Activated CD8-positive, alpha-beta memory T cell treated with anti-CD3 and anti-CD28 coated beads for 4 hours (primary cell): Measurements from ENCODE around the gene COX8C.
"Not testable (repeated sequence)": the region's sequence is repeated elsewhere in the genome, so short reads cannot be mapped to it uniquely, and the experiment has no call there.

Source experiments
- DNase-seq, 2 donors: peaks; one replicate each; pipeline ENCODE4 v3.0.0-alpha.2; 2020; ENCODE audit warnings: low read depth in 2 of 2

Gene COX8C

DNA sequence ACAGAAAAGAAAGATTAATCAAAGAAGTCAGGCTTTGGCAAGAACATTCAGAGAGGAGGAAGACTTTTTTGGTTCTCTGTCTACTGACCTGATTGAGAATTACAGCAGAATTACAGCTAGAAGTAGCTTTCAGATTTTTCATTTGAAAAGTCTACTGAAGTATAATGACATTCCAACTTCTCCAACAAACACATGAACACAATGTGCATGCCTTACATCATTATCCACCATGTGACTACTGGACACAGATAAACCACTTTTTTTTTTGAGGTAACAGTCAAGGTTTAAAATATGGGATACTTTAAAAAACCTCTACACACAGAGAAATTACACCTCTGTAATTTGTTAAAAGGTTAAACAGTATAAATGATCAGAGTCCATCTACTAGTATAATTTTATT is 26.5 kb upstream of the COX8C start:
- DNase-seq, result no peak

- no peak for DNase-seq
Measured at GRCh38 chr14:93322929-93323599, 23.9 kb upstream of the COX8C start.

DNA sequence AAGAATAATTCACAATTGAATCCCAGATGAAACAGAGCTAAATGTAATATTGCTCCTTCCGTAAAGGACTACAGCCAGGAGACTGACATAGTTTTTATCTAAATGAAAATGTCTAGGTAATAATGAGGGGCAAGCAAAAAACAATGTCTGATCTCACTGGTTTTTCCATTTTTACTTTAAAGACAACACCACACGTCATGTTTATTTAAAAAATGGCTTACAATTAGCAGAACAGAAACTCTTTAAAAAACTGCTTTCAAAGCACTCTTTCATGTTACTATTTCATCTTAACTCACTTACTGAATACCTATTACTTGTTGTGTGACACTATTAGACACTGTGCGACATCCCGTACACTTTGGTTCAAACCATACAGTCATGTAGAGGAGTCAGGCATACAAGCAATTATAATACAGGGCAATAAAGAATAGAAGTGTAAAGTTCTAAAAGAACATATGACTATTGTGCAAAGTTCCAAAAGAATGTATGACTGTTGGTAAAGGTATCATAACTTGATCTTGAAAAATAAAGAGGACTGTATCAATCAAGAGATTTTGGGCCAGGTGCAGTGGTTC is 23.3 kb upstream of the COX8C start:
- no peak for DNase-seq

GRCh38 chr14:93326196-93326595 is 20.8 kb upstream of the COX8C start:
- no peak for DNase-seq

GRCh38 chr14:93328546-93328945 is 18.4 kb upstream of the COX8C start:
- no peak for DNase-seq

GRCh38 chr14:93329965-93330608 is 16.9 kb upstream of the COX8C start:
- DNase-seq, result no peak

GRCh38 chr14:93330609-93331000 is 16.4 kb upstream of the COX8C start:
- DNase-seq, result no peak

DNA sequence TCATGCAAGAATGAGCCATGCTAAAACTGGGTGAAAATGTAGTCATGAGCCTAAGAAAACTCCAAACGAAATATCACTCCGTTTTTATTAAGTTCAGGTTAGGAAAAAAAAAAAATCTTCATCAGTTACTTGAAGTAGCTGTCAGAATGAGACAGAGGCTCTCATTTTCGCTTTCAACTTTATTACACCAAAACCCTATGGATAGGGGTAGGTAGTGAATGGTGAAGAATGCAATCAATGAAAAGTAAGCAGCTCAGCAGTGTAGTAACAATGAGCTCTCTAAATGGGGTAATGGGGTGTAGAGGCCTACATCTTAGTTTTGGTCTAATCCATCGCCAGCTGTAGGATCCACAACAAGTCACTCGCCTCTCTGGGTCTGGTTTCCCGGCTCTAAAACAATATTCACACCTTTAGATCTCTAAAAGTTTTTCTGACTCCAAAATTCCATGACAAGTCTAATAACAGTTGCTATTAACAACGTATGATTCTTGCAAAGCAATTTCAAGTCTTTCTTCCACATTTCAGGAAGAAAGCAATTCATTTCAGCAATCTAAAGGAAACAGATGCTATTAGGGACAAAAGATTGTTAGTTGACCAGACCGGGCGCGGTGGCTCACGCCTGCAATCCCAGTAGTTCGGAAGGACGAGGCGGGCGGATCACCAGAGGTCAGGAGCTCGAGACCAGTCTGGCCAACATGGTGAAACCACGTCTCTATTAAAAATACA is 15.8 kb upstream of the COX8C start:
- no peak for DNase-seq

GRCh38 chr14:93331728-93332396 is 15.1 kb upstream of the COX8C start:
- DNase-seq, result no peak

DNA sequence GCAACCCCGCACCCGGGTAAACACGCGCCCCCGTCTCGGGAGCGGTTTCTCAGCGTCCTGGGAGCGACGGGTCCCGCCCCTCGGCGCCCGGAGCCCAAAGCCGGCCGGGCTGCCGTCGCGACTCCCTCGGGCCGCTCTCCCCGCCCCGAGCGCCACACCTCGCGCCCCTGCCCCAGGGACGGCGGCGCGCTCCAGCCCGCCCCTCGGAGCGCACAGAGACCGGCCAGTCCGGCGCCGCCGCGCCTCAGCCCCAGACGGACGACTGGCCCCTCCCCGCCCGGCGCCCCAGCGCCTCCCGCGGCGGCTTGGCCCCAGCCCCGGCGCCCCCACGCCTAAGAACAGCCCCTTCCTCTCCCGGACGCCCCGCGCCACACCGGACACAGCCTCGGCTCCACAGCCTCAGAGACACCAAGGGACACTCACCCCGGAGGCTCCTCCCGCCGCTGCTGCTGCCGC is 14.6 kb upstream of the COX8C start:
- DNase-seq, result peak in 1 of 2 donors; percentile 2

- DNase-seq, result peak; percentile 86 to 88
Measured at GRCh38 chr14:93332853-93333630, 13.9 kb upstream of the COX8C start, which contains the start of gene BTBD7. Gene BTBD7 (minus strand): TSS chr14:93333036. CDS start chr14:93296051, 36,985 bp downstream.

DNA sequence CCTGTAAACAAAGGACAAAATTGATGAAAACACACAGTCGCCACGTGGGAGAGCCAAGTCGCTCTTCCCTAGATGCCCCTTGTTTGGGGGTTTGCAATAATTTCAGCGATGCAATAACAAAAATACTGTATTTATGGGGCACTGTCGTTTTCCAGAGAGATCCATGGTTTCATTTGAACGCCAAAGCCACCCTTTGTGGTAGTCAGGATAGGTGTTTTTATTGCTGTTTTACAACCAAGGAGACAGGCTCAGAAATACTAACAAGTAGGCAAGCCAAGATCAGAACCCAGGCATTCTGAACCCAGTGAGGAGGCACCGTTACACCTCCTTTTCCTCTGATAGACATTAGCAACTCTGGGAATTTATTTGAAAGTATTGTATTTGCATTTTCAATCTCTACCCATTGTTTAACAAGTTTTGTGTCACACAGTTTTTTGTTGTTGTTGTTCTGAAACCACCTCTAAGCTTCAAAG is 13.3 kb upstream of the COX8C start:
- DNase-seq, result no peak

DNA sequence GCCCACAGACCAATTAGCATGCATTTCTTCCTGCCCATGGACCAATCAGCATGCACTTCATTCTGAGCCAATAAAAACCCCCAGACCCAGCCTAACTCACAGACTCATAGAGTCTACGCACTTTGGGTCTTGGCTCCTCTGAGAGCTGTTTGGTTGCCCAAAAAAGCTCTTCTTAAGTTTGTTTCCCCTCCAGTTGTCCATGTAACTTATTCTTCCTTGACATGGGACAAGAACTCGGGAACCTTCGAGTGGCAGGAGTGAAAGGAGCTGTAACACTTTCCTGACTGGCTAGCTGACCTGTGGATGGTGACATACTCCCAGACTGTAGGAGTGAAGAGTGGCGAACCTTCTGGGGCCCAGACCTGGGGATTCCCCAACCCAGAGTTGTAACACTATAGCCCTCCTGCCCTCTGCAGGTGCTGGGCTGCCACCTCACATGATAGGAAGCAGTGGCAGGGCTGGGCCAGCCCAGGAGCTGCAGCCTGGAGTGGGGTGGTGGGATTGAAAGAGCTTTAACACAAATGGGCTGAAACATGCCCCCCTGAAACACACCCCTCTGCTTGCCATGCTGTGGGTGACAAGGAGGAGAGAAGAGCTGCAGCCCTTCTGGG is 9.7 kb upstream of the COX8C start:
- no peak for DNase-seq

- no peak for DNase-seq
Measured at GRCh38 chr14:93337884-93338283, 9.1 kb upstream of the COX8C start.

GRCh38 chr14:93343266-93343665 is 3.7 kb upstream of the COX8C start:
- no peak for DNase-seq

- no peak for DNase-seq
Measured at GRCh38 chr14:93343797-93344196, 3.2 kb upstream of the COX8C start.

DNA sequence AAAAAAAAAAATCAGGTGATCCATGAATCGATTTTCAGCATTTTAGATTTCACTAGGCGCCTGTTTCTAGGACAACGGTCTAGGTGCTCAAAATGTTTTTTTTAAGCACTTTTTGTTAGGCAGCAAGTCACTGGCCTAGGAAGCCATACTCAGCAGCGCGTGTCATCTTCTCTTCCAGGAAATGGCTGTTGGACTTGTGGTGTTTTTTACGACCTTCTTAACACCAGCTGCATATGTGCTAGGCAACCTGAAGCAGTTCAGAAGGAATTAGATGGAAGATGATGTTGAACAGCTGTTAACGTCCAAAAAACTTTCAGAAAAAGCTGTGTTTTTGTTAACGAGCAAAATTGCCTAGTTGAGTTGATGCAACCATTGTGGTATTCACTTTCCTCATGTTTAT is 868 bp downstream of the COX8C start:
- no peak for DNase-seq

DNA sequence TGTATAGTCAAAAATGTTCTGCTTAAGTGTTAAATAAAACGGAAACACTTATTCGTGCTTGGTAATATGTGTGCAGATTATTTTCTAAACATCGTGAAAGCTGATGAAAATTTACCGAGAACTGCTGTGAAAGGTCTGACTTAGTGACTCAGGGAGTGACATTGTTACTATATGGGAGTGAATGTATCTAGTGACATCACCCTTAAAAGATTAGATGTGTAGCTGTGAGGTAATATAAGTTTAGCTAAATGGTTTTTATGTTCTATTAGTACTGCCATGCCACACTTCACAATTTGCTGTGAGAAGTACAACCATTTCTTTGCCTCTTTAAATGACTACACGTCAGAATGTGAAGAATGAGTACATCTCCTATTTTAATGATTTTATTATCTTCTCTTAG is 1.3 kb downstream of the COX8C start:
- DNase-seq, result no peak

- not testable (repeated sequence) for DNase-seq
Measured at GRCh38 chr14:93354873-93355272, 7.9 kb downstream of the COX8C start.

- no peak for DNase-seq
Measured at GRCh38 chr14:93368996-93369712, 22.2 kb downstream of the COX8C start.
